PC-3 (cell line): ENCODE data around the gene CLEC1B.

Experiments used
- CTCF ChIP-seq: fragments of 300-600 bp; sonication (generic); conservative IDR thresholded peaks from 2 replicates; pipeline ENCODE4 v1.5.1; 2017; ENCODE audit warnings: antibody characterized with exemption, low read depth, mild to moderate bottlenecking, low read length
- EZH2 ChIP-seq: fragments of 300-600 bp; sonication (generic); IDR thresholded peaks from one replicate; pipeline ENCODE4 v1.6.1; 2017; ENCODE audit warnings: antibody characterized with exemption, mild to moderate bottlenecking, low read length; ENCODE audit not compliant: unreplicated experiment
- EZH2phosphoT487 ChIP-seq: fragments of 300-600 bp; sonication (generic); IDR thresholded peaks from 2 replicates; pipeline ENCODE4 v1.6.1; 2018; ENCODE audit warnings: mild to moderate bottlenecking, antibody characterized with exemption, low read length, borderline replicate concordance

GRCh38 chr12:10012630-10013330, 13.9 kb upstream of the CLEC1B start:
- TF ChIP-seq CTCF (no peak), EZH2 (no peak), EZH2phosphoT487 (no peak)
